Measurements from ENCODE around the gene MRPL28.
A peak's percentile ranks its signal among the peaks of the same experiment; 100 is the strongest.
"Not testable (repeated sequence)": the region's sequence is repeated elsewhere in the genome, so short reads cannot be mapped to it uniquely, and the experiment has no call there.

The MRPL28 gene

GRCh38 chr16:396199-396598, 25.9 kb upstream of the MRPL28 start:
- no peak for DNase-seq
- in situ Hi-C loops (cut with HindIII; ENCODE audit: low pct_ligation_motif_present, low pct_unique_long_range_greater_than_20kb, low sequenced_read_pairs): no loop called here

- DNase-seq: no peak
- in situ Hi-C loops (cut with HindIII; ENCODE audit: low pct_ligation_motif_present, low pct_unique_long_range_greater_than_20kb, low sequenced_read_pairs): no loop called here
Measured at GRCh38 chr16:392450-393030, 22.2 kb upstream of the MRPL28 start.

GRCh38 chr16:391885-392335, 21.6 kb upstream of the MRPL28 start:
- in situ Hi-C loops (cut with HindIII; ENCODE audit: low pct_ligation_motif_present, low pct_unique_long_range_greater_than_20kb, low sequenced_read_pairs): no loop called here
- peak; percentile 66 for DNase-seq

- DNase-seq: no peak
- in situ Hi-C loops (cut with HindIII; ENCODE audit: low pct_ligation_motif_present, low pct_unique_long_range_greater_than_20kb, low sequenced_read_pairs): no loop called here
Measured at GRCh38 chr16:389352-389751, 19.0 kb upstream of the MRPL28 start.

- DNase-seq; in situ Hi-C loops (cut with HindIII; ENCODE audit: low pct_ligation_motif_present, low pct_unique_long_range_greater_than_20kb, low sequenced_read_pairs): not testable (repeated sequence)
Measured at GRCh38 chr16:387761-388666, 17.7 kb upstream of the MRPL28 start.

GRCh38 chr16:386641-387156, 16.4 kb upstream of the MRPL28 start:
- peak; percentile 31 for DNase-seq
- in situ Hi-C loops (cut with HindIII; ENCODE audit: low pct_ligation_motif_present, low pct_unique_long_range_greater_than_20kb, low sequenced_read_pairs): no loop called here

GRCh38 chr16:383326-384051, 13.2 kb upstream of the MRPL28 start:
- DNase-seq: no peak
- in situ Hi-C loops (cut with HindIII; ENCODE audit: low pct_ligation_motif_present, low pct_unique_long_range_greater_than_20kb, low sequenced_read_pairs): no loop called here

- DNase-seq: peak; percentile 76
Measured at GRCh38 chr16:381789-382717, 11.7 kb upstream of the MRPL28 start, which contains the start of gene PGAP6. Gene PGAP6, minus strand, starts transcription at chr16:381978. Its CDS starts 157 bp downstream, at chr16:381821.

GRCh38 chr16:381012-381788, 10.9 kb upstream of the MRPL28 start:
- in situ Hi-C loops (cut with HindIII; ENCODE audit: low pct_ligation_motif_present, low pct_unique_long_range_greater_than_20kb, low sequenced_read_pairs): no loop called here
- DNase-seq: peak; percentile 59

More at GRCh38 chr16:381789-382717, 11.7 kb upstream of the MRPL28 start, which contains the start of gene PGAP6:
- in situ Hi-C loops (cut with HindIII; ENCODE audit: low pct_ligation_motif_present, low pct_unique_long_range_greater_than_20kb, low sequenced_read_pairs): no loop called here

GRCh38 chr16:380762-381011, 10.3 kb upstream of the MRPL28 start:
- in situ Hi-C loops (cut with HindIII; ENCODE audit: low pct_ligation_motif_present, low pct_unique_long_range_greater_than_20kb, low sequenced_read_pairs): no loop called here
- DNase-seq: no peak

- in situ Hi-C loops (cut with HindIII; ENCODE audit: low pct_ligation_motif_present, low pct_unique_long_range_greater_than_20kb, low sequenced_read_pairs): no loop called here
Measured at GRCh38 chr16:379961-380761, 9.8 kb upstream of the MRPL28 start.

GRCh38 chr16:379183-379960, 9.0 kb upstream of the MRPL28 start:
- in situ Hi-C loops (cut with HindIII; ENCODE audit: low pct_ligation_motif_present, low pct_unique_long_range_greater_than_20kb, low sequenced_read_pairs): no loop called here
- no peak for DNase-seq

More at GRCh38 chr16:379961-380761, 9.8 kb upstream of the MRPL28 start:
- DNase-seq: no peak

GRCh38 chr16:378821-379182, 8.5 kb upstream of the MRPL28 start:
- no peak for DNase-seq
- in situ Hi-C loops (cut with HindIII; ENCODE audit: low pct_ligation_motif_present, low pct_unique_long_range_greater_than_20kb, low sequenced_read_pairs): no loop called here

- in situ Hi-C loops (cut with HindIII; ENCODE audit: low pct_ligation_motif_present, low pct_unique_long_range_greater_than_20kb, low sequenced_read_pairs); DNase-seq: not testable (repeated sequence)
Measured at GRCh38 chr16:378113-378820, 7.9 kb upstream of the MRPL28 start.

GRCh38 chr16:377419-377951, 7.1 kb upstream of the MRPL28 start:
- no peak for DNase-seq
- in situ Hi-C loops (cut with HindIII; ENCODE audit: low pct_ligation_motif_present, low pct_unique_long_range_greater_than_20kb, low sequenced_read_pairs): no loop called here

Measured in ACHN (cell line).